ENCODE measurements around the gene ASB18.

The ASB18 gene

GRCh38 chr2:236180831-236181453 is 83.3 kb downstream of the ASB18 start:
- H3K4me3 ChIP-seq (ENCODE audit: low read depth, low read length), result no peak overlapping the region
- DNase-seq (ENCODE audit: low read depth), result peak; percentile 48
- peak; percentile 58 for TF ChIP-seq CTCF (IDR thresholded peaks at IDR 0.05; ENCODE audit: insufficient read depth, low read depth, low read length, missing control alignments)

- DNase-seq (ENCODE audit: low read depth), result no peak
- TF ChIP-seq CTCF (IDR thresholded peaks at IDR 0.05; ENCODE audit: insufficient read depth, low read depth, low read length, missing control alignments), result no peak
- H3K4me3 ChIP-seq (ENCODE audit: low read depth, low read length), result no peak overlapping the region
Observed at GRCh38 chr2:236180076-236180816, 84.0 kb downstream of the ASB18 start.

GRCh38 chr2:236179236-236180075 is 84.8 kb downstream of the ASB18 start:
- no peak for DNase-seq (ENCODE audit: low read depth)
- no peak for TF ChIP-seq CTCF (IDR thresholded peaks at IDR 0.05; ENCODE audit: insufficient read depth, low read depth, low read length, missing control alignments)
- H3K4me3 ChIP-seq (ENCODE audit: low read depth, low read length), result no peak overlapping the region

GRCh38 chr2:236178890-236179235 is 85.3 kb downstream of the ASB18 start:
- no peak for TF ChIP-seq CTCF (IDR thresholded peaks at IDR 0.05; ENCODE audit: insufficient read depth, low read depth, low read length, missing control alignments)
- no peak for DNase-seq (ENCODE audit: low read depth)
- H3K4me3 ChIP-seq (ENCODE audit: low read depth, low read length), result no peak overlapping the region

GRCh38 chr2:236177967-236178889 is 86.0 kb downstream of the ASB18 start:
- DNase-seq (ENCODE audit: low read depth), result no peak
- no peak overlapping the region for H3K4me3 ChIP-seq (ENCODE audit: low read depth, low read length)
- TF ChIP-seq CTCF (IDR thresholded peaks at IDR 0.05; ENCODE audit: insufficient read depth, low read depth, low read length, missing control alignments), result peak; percentile 31

- H3K4me3 ChIP-seq (ENCODE audit: low read depth, low read length), result no peak overlapping the region
- peak; percentile 15 for TF ChIP-seq CTCF (IDR thresholded peaks at IDR 0.05; ENCODE audit: insufficient read depth, low read depth, low read length, missing control alignments)
Observed at GRCh38 chr2:236177604-236177966, 86.6 kb downstream of the ASB18 start.

More at GRCh38 chr2:236177604-236177966, 86.6 kb downstream of the ASB18 start:
- peak; percentile 10 for DNase-seq (ENCODE audit: low read depth)

All from GM12865 (cell line).